GM13977 (cell line): ENCODE measurements around the gene SH3RF3.

Experiments
- DNase-seq: peaks from one replicate; pipeline ENCODE4 v3.0.0; 2012; ENCODE audit warnings: low spot score
- CTCF ChIP-seq: IDR thresholded peaks from 2 replicates; pipeline ENCODE4 v1.5.1; 2012; ENCODE audit warnings: mild to moderate bottlenecking, control low read depth; ENCODE audit not compliant: insufficient read depth; ENCODE audit errors: extremely low read depth, missing control alignments
- in situ Hi-C: fragments of 300-500 bp; cut with MboI; formaldehyde crosslinking; loops from one replicate; pipeline ENCODE4 v1.12.0; 2022; ENCODE audit warnings: low sequenced_read_pairs, low pct_unique_long_range_greater_than_20kb, mixed read lengths, inconsistent platforms; ENCODE audit not compliant: unreplicated experiment

Gene SH3RF3

GRCh38 chr2:109316091-109316490 lies 187.1 kb downstream of the SH3RF3 start:
- in situ Hi-C loops, result no loop called here
- DNase-seq, result no peak
- TF ChIP-seq CTCF, result no peak

GRCh38 chr2:109317471-109318095 lies 188.6 kb downstream of the SH3RF3 start:
- in situ Hi-C loops, result no loop called here
- TF ChIP-seq CTCF, result no peak
- no peak for DNase-seq

GRCh38 chr2:109318150-109318948 lies 189.3 kb downstream of the SH3RF3 start:
- DNase-seq, result no peak
- in situ Hi-C loops, result no loop called here
- no peak for TF ChIP-seq CTCF

- in situ Hi-C loops, result no loop called here
- no peak for DNase-seq
- TF ChIP-seq CTCF, result no peak
These were observed 189.9 kb downstream of the SH3RF3 start for GRCh38 chr2:109318949-109319342.

- no peak for DNase-seq
- TF ChIP-seq CTCF, result no peak
- in situ Hi-C loops, result no loop called here
These were observed 191.4 kb downstream of the SH3RF3 start for GRCh38 chr2:109320195-109320922.

GRCh38 chr2:109321570-109321969 lies 192.6 kb downstream of the SH3RF3 start:
- TF ChIP-seq CTCF, result no peak
- in situ Hi-C loops, result no loop called here
- DNase-seq, result no peak
